HG03558 (cell line): ENCODE results near the gene ZHX3.

Experiments
- ATAC-seq: cut with Tn5 transposase; IDR thresholded peaks from one replicate; pipeline ENCODE4 v1.9.1; 2021; ENCODE audit warnings: moderate number of reproducible peaks; ENCODE audit not compliant: unreplicated experiment; ENCODE audit errors: extremely low read depth

ZHX3 gene

DNA sequence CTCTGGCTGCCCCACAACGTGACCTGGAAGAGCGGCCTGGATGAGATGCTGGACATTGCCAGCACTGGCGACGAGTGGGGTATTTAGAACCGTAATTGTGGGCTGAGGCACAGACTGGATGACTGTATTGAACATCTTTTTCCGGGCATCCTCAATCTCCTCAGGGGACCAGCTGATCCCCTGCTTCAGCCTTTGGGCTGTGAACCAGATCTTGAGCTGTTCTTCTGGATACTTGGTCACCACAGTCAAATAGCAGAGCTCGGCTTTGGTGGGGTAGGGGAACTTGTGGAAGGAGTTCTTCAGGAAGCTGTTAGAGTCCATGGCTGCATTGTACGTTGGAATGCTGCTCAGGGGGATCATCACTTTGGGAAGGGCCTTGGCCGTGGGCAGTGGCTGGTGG, 113.9 kb downstream of the ZHX3 start:
- no peak for ATAC-seq

DNA sequence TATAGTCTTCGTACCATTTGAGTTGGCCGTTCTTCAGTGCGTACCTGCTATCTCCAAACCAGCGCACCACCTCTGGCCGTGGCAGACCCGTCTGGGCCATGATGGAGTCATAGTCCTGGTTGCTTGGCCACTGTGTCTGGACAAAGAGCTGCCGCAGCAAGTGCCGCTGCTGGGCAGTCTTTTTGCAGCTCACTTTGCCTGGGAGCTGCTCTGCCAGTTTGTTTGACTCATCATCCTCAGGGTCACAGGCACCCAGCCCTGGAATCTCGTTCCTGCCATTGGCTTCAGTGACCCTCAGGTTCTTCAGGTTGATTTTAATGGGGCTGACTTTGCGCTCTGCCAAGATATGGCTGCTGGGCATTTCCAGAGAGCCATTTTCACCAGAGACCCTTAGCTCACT, 115.1 kb downstream of the ZHX3 start:
- ATAC-seq = no peak

DNA sequence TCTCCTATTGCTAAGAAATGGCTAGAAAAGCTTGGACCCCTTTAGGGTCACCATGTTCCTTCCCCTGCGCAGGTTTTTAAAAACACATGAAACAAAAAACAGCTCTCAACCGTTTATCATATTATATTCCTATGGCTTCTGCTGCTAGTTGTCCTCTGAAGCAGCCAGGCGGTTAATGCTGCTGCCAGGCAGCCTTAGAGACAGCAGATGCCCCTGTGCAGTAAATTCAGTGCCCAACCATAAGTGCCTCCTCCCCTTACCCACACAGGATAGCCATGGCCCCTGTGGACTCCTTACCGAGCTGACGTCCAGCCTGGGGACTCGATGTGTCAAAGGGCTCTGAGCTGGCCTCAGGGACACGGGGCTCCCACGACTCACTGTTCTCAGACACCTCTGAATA, 115.8 kb downstream of the ZHX3 start:
- no peak for ATAC-seq

DNA sequence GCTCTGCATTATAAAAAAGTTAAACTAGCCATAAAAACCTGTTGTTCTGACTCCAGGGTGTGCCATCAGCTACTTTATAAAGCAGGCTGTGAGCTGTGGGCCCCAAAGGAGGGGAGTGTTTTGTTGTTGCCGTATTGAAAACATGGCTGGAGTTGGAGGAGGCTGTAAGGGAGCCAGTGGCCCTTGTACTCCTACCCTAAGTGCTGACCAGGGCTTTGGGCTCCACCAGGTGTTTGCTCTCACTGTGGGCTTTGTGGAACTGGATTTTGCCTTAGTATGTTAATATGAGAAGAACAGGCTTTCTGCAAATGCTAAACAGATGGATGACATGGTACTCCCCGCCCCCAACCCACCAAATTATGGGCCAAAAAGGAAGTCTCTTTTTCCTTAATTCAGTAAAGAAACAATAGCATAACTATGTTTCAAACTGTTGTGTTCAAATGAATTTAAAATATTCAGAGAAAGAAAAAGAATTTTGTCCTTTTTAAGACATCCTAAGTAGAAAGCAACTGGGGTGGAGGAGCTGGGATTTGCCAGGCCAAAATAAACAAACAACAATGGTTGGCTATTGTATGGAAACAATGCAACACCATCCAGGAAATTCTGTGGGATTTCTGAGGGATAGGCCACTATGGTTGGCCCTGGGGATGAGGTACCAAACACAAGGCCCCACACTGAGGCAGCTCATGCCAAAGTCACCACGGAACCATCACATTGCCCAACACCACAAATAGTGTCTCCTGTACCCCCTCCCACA, 116.9 kb downstream of the ZHX3 start:
- no peak for ATAC-seq

DNA sequence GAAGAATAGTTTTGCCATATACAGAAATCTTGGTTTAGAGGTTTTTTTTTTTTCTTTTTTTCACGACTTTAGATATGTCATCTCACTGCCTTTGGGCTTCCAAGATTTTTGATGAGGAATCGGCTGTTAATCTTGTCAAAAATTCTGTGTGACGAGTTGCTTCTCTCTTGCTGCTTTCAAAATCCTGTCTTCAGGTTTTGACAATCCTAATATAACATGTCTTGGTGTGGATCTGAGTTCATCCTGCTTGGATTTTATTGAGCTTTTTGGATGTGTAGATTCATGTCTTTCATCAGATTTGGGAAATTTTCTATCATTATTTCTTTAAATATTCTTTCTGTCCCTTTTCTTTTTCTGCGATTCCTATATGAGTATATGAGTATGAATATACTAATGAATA, 119.1 kb downstream of the ZHX3 start:
- ATAC-seq = no peak

DNA sequence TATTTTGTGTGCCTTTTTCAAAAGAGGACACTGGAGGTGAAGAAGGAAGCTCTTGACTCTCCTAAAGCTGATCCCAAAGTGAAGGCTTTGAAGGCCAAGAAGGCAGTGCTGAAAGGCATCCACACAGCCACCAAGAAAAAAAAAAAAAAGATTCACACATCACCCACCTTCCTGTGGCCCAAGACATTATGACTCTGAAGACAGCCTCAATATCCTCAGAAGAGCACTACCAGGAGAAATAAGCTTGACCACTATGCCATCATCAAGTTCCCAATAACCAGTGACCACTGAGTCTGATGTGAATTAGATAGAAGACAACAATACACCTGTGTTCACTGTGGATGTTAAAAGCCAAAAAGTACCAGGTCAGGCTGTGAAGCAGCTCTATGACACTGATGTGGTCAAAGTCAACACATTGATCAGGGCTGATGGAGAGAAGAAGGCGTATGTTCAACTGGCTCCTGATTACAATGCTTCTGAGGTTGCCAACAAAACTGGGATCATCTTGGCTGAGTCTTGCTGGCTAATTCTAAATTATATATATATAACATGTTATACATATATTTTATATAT, 120.8 kb downstream of the ZHX3 start:
- no peak for ATAC-seq

DNA sequence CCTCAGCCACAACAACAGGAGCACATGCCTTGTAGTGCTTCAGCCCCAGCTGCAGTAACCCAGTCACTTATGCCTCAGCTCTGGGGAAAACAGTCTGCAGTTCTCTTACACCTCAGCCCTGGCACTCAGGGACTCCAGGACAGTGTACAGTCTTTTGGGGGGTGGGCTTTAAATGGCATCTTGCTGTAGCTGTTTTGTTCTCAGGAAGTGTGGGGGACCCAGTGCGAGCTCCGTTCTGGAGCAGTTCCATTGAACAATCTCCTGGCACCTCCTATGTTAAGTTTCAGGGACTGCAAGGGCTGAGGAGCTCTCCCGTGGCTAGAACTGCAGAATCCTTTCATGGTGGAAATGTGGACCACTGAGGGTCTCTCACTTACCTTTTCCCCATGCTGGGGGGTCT, 125.0 kb downstream of the ZHX3 start:
- no peak for ATAC-seq

DNA sequence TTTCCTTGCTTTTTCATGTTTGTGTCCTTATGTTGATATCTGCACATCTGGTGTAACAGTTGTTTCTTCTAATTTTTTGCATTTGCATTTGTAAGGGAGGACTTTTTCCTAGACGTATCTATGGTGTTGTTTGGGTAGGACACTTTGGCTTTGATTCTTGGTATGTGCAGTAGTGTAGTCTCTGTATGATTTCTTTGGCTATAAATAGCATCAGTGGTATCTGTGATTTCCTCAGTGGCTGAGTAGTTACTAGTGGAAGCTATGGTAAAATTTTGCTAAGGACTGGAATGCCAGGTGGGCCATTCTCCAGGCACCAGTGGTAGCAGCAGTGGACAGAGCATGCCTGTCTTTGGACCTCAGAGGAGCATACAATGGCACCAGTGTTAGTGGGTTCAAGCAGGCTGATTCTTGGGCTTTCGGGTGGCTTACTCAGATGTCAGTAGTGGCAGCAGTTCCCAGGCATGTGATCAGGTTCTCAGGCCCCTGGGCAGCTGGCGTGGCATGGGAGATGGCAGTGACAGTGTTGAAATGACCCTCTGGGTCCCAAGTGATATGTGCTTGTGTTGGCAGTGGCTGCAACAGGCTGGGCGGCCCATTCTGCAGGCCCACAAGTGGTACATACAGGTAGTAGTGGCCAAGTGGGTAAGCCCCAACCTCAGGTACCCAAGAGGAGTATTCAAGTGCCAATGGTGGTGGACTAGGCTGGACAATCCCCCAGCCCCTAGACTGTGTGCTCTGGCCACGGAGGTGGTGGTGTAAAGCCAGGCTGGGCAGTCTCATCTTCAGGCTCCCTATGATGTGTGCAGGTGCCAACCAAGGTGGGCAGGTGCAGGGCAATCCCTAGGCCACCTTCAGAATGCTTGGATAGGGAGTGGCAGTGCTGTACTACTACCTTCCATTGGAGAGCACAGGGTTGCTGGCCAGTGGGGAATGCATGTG, 125.7 kb downstream of the ZHX3 start:
- ATAC-seq = no peak

DNA sequence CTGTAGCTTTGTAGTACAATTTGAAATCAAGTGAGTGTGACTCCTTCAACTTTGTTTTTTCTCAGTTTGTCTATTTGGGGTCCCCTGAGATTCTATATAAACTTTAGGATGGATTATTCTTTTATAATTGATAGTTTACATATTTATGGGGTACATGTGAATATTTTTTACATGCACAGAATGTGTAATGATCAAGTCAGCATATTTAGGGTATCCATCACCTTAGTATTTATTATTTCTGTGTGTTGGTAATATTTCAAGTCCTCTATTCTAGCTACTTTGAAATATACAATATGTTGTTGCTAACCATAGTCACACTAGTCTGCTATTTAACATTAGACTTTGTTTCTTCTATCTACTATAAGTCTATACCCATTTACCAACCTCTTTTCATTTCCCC, 129.9 kb downstream of the ZHX3 start:
- no peak for ATAC-seq

DNA sequence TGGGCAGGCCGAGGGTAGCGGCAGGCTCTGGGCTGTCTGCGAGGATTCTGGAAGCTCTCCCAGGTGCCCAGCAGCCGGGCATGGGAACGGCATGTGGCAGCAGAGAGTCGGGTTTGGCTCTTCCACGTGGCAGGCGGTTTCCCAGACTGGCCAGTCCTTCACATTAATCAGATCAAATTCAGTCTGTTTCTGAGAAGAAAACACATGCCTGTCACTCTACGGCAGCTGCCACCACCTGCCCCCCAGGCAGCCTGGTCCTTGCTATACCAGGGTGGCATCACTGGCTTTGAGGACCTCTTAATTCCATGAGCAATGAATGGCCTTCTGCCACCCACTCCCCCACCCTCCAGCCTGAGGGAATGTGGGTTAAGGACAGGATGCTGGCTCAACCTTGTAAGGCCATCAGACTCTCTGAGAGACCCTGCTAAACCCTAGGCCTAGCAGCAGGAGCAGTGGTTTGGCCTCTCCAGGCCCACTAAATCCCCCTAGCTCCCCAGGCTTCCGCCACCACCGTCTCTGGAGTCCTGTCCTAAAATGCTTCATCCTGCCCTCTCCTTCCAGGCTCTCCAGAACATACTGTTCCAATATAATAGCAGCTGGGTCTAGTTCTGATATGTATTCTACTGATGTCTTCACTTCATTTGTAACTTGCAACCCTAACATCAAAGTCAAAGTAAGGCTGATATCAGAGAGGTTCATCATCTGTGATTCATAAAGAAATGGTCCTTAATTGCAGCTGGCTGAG, 132.3 kb downstream of the ZHX3 start:
- ATAC-seq = no peak

DNA sequence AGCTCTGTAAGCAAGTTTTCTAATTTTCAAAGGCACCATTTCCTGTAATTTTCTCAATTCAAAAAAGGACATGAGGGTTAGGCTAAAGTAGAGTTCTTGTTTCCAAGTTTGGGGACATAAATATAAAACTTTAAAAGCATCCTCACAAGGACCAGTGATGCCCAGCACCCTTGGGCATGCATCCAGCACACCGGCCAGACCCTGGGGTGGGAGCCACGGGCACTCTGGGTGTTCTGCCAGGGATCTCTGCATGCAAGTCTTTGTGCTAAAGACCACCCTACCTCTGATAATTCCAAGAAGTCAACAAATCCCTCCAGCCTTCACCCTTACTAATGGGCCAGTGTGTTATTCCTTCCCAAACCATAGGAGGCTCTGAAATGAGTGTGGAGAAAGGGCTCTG, 133.7 kb downstream of the ZHX3 start:
- ATAC-seq = no peak

DNA sequence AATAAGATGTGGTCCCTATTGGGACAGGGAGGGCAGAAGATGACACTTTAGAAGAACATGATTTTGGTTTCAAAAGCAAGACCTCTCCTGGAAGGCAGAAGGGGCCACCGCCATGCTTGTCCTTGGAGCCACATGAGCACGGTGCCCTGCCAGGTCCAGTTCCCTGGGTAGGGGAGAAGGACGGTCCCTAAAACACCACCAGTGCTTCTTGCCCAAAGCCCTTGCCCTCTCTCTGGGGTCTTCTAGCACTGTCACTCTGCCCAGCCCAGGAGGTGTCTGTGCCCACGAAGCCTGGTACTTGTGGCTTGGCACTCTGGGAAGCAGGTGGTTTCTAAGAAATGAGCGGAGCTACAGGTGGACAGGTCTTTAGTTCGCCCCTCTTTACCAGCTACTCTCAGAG, 134.1 kb downstream of the ZHX3 start:
- no peak for ATAC-seq

DNA sequence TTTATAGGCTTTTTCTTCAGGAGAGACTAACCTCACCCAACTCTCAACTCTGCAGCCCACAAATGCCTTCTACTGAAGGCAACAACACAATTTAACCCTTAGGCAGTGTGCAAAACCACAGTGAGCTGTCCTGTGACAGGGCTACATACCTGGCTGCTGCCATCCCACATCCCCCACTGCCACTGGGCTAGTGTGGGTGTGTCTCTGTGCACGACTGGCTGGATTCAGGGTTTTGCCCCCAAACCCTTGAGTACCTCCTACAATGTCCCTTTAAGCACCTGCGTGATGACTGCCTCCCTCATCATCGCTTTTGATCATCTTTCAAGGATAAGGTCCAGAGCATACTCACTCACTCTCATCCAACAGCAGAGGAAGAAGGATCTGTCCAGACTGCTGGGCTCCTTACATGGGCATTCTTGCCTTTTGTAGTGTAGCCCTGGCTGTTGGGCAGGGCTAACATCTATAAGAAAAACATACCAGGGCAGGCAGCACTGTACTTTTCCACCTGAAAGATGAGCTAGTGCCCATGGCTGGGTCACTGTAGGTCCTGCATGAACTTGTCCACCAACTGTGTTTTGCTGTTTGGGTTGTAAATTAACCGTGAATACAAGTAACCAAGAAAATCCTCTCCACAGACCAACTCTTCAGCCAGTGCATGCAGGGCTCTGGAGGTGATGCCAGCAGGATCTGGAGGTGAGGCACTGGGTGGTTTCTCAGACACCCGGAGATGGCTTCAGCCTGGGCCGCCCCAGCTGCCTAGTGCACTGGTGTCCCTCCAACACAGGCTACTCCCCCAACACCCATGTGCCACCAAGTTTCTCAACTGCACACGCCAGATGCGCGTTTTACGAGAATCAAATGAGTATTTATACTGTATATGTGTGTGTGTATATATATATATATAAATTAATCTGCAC, 135.0 kb downstream of the ZHX3 start:
- no peak for ATAC-seq

DNA sequence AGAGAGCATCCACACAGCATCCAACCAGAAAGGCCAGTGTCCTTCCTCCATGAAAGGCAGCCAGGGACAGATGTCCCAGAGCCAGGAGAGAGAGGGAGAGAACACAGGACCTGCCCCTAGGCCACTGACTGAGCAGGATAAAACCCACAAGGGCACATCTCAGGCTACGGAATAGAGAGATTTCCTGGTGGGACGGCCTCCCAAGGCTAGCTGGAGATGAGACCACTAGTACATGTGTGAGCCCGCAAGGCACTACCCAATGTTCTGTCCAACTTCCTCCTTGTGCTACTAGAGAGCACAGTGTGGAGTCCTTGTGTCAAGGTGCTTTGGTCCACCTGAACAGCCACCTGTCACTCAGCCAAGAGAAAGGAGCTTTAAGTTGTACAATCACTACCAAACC, 136.0 kb downstream of the ZHX3 start:
- no peak for ATAC-seq

DNA sequence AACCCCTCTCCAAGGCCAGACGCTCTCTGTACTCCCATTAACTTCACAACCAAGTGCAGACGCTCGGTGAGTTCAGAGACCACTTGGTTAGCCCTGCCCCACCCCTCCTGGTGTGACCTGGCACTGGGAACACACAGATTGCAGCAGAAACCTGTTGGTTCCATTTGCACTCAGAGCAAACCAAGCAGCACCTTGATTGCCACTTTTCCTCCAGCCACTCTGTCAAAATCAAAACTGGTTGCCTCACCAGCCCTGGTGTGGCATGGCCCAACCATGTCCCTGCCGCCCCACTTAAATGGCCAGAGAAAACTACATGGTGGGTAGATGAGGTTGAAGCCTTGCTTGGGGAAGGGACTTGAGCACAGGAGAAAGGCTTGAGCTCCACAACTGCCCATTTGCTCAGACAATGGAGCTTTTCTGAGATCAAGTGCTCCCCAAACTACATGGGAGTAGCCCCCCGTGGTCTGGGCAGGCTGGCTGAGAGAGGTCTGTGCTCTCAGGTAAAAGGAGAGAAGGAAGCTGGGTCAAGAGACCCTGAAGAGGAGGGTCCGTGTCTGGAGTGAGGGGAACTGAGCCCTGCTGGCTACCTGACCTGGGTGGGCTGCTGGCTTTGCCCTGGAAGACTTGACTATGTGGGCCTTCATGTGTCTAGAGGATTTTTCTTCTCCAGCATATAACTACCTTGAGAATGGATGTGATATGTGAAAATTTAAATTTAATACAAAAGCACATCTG, 136.8 kb downstream of the ZHX3 start:
- ATAC-seq = no peak

DNA sequence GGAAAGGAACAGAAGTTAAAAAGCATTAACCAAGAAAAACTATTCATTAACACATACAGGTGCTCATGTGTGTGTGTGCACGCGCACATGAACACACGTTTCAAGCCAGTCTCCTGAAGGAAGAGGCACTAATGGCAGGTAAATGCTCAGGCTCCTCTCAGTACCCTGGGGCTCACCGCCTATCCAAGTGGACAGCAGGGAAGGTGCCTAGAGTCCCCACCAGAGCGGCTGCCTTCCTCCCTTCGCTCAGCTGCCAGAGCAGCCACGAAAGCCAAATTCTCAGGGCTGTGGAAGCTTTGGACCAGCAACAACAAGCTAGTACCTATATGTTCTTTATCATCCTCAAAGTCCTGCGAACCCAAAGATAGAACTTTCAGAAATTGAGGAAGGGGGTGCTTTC, 137.6 kb downstream of the ZHX3 start:
- no peak for ATAC-seq

DNA sequence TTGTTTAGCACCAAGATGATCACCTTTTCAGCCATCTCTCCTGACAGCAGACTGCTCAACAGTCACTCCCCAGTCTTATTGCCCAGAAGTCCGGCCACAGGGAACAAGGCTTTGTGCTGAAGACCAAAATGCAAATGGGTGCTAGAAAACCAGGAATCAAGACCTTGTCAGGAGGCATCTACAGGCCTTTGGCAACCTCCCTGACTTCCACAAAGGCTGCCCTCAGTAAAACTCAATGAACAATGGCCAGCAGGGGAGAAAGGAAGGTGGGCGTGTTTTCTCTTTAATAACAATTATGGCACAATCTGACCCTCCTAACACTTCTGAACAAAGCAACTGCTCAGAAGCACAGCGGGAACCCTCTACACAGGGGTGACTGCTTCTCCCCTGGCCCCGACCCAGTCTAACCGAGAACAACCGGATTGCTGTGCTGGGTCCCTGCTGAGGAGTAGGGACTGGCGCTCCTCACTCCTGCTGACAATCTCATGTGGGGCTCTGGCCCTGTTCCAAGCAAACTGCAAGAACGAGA, 138.6 kb downstream of the ZHX3 start:
- ATAC-seq = no peak

DNA sequence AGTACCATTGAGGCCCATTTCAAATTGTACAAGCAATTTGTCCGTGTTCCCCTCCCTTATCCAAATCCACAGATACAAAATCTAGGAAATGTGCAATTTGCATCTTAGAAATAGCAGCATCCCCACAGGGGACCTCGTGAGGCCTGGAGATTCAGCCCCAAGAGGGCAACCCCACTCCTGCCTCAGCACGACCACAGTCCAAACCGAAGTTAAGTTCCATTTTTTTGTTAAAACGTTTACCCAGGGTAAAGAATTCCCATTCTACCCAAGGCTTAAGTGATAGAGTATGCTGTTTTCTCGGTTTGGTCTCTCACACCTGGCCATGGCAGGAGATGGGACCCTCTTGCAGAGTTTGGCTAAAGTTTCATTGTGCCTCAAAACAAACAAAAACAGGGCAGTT, 139.0 kb downstream of the ZHX3 start:
- ATAC-seq = no peak

DNA sequence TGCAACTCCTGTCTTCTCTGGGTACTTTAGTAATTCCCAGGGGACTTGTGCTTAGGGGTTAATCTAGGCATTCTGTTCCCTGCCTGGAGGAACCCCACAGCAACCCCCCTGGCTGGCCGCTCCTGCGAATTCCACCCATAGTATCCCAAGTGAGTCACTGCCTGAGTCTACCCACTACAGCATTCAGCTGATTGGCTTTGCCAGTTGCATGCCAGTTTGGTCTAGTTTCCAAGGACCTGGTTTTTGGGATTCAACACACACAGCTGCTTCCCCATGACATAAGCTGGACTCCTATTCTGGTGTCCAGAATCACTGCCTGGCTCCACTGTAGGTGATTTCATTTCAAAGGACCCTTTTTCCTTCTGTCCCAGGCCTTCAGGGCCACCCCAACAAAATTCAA, 139.9 kb downstream of the ZHX3 start:
- ATAC-seq = no peak
